IPS-18c (cell line): Measurements from ENCODE around the gene TMEM60.
"Not testable (repeated sequence)": the region's sequence is repeated elsewhere in the genome, so short reads cannot be mapped to it uniquely, and the experiment has no call there.

Experiments used
- H3K4me3 ChIP-seq: 2 replicates; pipeline ENCODE4 v1.7.0; 2013; ENCODE audit warnings: low read depth, mild to moderate bottlenecking, low read length, moderate library complexity; ENCODE audit not compliant: insufficient read depth
- H3K9me3 ChIP-seq: one replicate; pipeline ENCODE4 v1.6.1; 2013; ENCODE audit warnings: mild to moderate bottlenecking, low read length, moderate library complexity; ENCODE audit not compliant: control insufficient read depth, insufficient read depth

TMEM60 gene

GRCh38 chr7:77798394-77799077, at the start of gene TMEM60, which contains the start of gene PHTF2:
Gene TMEM60, minus strand, starts transcription at chr7:77798434. Its CDS starts 4,061 bp downstream, at chr7:77794373.
Gene PHTF2, plus strand, starts transcription at chr7:77798773.
- H3K9me3 ChIP-seq = no peaks in the 10 kb centered on the region

DNA sequence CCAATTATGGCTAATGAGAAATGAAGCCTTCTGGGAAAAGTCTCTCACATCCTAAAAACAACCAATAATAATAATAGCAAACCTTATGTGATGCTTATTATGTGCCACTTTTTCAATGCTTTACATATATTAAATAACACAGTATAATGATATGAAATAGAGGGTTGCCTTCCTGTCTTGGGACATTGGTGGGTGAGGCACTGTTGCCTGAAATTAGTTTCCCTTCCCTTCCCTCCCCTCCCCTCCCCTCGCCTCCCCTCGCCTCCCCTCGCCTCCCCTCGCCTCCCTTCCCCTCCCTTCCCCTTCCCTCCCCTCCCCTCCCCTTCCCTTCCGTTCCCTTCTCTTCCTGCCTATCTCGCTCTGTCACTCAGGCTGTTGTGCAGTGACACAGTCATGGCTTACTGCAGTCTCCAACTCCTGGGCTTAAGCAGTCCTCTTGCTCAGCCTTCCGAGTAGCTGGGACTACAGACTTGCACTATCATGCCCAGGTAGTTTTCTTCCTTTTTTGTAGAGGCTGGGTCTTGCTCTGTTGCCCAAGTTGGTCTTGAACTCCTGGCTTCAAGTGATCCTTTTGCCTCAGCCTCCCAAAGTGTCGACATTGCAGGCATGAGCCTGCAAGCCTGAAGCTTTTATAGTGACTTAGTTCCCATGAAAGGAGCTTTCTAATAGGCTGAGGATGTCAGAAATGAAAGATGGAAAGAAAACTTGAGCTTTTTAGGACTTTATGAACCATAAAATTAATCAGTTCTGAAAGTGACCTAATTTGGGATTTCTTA, 48.3 kb upstream of the TMEM60 start:
- Histone ChIP-seq H3K9me3 (peaks cover 2% of the 10 kb centered on the region), H3K4me3 (no peak overlapping the region)

More at GRCh38 chr7:77798394-77799077, at the start of gene TMEM60, which contains the start of gene PHTF2:
- peak within 1 kb of the TSS; percentile 96 for H3K4me3 ChIP-seq

GRCh38 chr7:77843194-77843593, 45.0 kb upstream of the TMEM60 start:
- no peak overlapping the region for H3K4me3 ChIP-seq
- H3K9me3 ChIP-seq = peaks cover 2% of the 10 kb centered on the region

DNA sequence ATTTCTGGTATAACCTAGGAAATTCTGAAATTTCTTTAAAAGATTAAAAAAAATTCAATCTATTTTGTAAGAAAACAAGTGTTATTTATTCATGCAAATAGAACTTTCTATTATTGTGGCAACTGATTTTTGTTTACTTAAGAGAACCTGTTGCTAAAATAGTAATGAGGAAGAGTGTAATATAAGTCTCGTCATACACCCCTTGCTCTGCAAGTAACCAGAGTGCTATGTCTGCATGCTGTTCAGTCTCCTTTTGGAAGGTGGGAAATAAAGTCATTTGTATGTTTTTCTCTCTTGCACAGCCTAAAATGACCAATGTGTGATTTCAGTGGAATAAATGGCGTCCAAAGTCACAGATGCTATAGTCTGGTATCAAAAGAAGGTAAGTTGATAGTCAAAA, 41.7 kb upstream of the TMEM60 start:
- peaks cover 2% of the 10 kb centered on the region for H3K9me3 ChIP-seq
- H3K4me3 ChIP-seq = no peak overlapping the region

DNA sequence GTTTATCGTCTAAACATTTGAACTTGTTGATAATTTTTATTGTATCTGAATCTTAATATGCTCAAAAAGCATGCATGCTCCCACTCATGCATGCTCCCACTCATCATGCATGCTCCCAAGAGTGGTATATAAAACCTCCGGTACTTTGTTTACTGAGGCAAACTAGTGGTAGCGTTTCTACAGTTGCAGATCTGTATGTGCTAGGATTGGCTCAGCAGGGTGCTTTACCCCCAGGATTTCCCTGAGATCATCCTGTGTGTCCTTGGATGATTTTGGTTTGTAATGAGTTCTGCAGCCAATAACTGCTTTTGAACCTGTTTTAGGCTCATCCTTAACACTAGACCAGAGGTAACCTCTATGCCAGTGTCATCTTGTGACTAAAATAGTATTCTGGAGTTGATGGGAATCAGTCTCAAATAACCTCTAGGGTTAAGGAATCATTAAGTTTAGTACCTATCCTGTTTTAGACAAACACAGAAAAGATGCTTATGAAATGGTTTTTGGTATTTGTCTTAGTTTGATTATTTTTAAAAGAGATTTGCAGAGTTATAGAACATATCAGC, 40.8 kb upstream of the TMEM60 start:
- Histone ChIP-seq H3K9me3 (peaks cover 1% of the 10 kb centered on the region), H3K4me3 (no peak overlapping the region)

GRCh38 chr7:77837966-77838365, 39.7 kb upstream of the TMEM60 start:
- Histone ChIP-seq H3K4me3 (no peak overlapping the region), H3K9me3 (no peaks in the 10 kb centered on the region)

- Histone ChIP-seq H3K4me3 (no peak overlapping the region), H3K9me3 (no peaks in the 10 kb centered on the region)
Measured at GRCh38 chr7:77837275-77837674, 39.0 kb upstream of the TMEM60 start.

DNA sequence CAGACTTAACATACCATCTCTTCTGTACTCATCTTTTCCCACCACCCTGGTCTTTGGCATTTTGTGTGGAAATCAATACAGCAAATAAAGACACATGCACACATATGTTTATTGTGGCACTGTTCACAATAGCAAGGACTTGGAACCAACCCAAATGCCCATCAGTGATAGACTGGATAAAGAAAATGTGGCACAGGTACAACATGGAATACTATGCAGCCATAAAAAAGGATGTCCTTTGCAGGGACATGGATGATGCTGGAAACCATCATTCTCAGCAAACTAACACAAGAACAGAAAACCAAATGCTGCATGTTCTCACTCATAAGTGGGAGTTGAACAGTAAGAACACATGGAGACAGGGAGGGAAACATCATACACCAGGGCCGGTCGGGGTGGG, 38.2 kb upstream of the TMEM60 start:
- H3K4me3 ChIP-seq, H3K9me3 ChIP-seq: not testable (repeated sequence)

GRCh38 chr7:77833136-77833535, 34.9 kb upstream of the TMEM60 start:
- Histone ChIP-seq H3K4me3 (no peak overlapping the region), H3K9me3 (no peaks in the 10 kb centered on the region)

DNA sequence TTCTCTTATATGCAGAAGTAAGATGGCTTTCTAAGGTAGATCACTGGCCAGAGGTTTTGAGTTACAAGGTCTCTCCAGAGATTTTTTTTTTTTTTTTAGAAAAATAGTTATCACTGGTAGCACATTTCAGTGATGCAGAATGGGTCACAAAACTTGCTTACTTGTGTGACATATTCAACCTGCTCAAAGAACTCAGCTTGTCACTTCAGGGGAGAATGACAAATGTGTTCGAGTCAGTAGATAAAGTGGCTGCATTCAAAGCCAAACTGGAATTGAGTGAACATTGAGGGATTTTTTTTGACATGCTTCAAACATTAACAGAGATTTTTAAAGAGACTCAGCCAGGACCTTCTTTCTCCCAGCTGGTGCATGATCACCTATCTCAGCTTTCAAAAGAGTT, 33.7 kb upstream of the TMEM60 start:
- Histone ChIP-seq H3K4me3 (no peak overlapping the region), H3K9me3 (no peaks in the 10 kb centered on the region)

- Histone ChIP-seq H3K4me3 (no peak overlapping the region), H3K9me3 (no peaks in the 10 kb centered on the region)
Measured at GRCh38 chr7:77831481-77831880, 33.2 kb upstream of the TMEM60 start.

- no peaks in the 10 kb centered on the region for H3K9me3 ChIP-seq
- H3K4me3 ChIP-seq = no peak overlapping the region
Measured at GRCh38 chr7:77830649-77831355, 32.6 kb upstream of the TMEM60 start.

DNA sequence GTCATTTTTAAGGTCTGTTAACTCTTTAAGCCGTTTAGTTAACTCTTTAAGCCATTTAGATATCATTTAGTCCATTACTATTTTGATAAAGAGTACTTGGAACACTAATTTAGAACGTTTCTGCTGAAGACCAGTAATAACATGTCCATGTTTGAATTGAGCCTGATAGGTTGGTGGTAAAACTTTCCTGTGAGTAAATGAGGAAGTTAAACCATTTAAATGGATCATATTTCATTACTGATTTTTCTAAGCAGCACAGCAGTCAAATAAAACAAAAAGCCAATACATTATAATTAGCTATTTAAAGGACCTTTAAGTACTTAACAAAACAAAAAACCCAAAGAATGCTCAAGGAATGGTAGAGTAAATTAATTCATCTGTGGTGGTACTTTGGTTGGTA, 29.8 kb upstream of the TMEM60 start:
- no peak overlapping the region for H3K4me3 ChIP-seq
- no peaks in the 10 kb centered on the region for H3K9me3 ChIP-seq

DNA sequence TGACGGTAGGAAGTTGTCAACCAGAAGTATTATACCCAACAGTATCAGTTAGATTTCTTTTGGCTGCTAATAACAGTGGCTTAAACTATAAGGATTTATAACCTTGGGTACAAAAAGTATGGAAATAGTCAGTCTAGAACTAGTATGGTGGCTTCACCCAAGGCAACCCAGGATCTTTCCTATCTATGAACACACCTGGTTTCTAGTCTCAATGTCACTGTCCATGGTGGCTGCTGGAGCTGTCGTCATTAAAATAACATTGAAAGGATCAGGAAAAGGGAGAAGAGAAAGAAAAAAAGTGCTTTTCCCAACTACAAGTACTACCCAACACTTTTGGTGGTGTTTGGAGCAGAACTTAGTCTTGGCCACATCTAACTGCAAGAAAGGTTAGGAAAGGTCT, 28.1 kb upstream of the TMEM60 start:
- Histone ChIP-seq H3K9me3 (no peaks in the 10 kb centered on the region), H3K4me3 (no peak overlapping the region)

DNA sequence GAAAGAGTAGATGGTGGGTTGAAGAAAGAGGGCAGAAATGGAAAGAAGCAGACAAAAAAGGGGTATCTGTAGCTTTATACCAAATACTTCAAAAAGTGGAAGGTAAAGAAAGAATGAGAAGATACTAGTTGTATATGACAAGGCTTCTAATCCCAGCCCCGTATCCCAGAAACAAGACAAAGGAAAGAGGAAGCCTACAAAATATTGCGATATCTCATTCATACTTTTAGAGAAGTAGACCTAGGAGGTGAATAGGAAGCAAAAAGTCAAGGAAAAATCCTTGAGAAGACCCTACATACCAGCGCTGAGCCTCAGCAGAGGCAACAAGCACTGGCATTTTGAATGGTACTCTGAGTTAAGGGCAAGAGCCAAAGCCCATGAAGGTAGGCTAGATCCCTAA, 26.9 kb upstream of the TMEM60 start:
- Histone ChIP-seq H3K9me3 (no peaks in the 10 kb centered on the region), H3K4me3 (no peak overlapping the region)

GRCh38 chr7:77824636-77825035, 26.4 kb upstream of the TMEM60 start:
- Histone ChIP-seq H3K4me3 (no peak overlapping the region), H3K9me3 (no peaks in the 10 kb centered on the region)

GRCh38 chr7:77823787-77824186, 25.6 kb upstream of the TMEM60 start:
- H3K4me3 ChIP-seq = no peak overlapping the region
- H3K9me3 ChIP-seq = no peaks in the 10 kb centered on the region

DNA sequence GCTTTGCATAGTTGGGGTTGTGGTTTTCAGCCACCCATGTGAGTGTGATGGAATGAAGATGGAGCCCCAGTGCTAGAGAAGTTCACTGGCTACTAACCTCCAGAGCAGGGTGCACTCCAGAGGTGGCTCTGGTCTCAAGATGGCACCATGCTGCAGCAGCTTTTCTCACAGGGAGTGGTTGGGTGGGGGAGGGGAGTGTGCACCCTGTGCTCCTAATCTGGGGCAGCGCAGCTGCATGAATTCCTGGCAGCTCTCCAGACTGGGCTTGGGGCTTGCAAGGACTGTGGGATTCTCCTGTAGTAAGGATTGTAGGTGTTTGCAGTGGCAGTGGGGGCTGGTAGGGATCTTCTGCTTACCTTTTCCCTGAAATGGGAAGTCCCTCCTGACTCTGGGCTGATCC, 24.0 kb upstream of the TMEM60 start:
- H3K4me3 ChIP-seq = no peak overlapping the region
- H3K9me3 ChIP-seq = no peaks in the 10 kb centered on the region
